ENCODE results near the gene COPG2.
"Not testable (repeated sequence)": the region's sequence is repeated elsewhere in the genome, so short reads cannot be mapped to it uniquely, and the experiment has no call there.

The COPG2 gene

GRCh38 chr7:130521258-130521951 lies 147.1 kb downstream of the COPG2 start:
- TF ChIP-seq CTCF (IDR thresholded peaks at IDR 0.05): no peak
- Histone ChIP-seq H3K4me3 (ENCODE audit: low read depth in 1 of 2, low read length in 1 of 2) (no peak overlapping the region), H3K27me3 (no peaks in the 10 kb centered on the region), H3K27ac (no peak overlapping the region), H3K36me3 (no peaks in the 10 kb centered on the region), H3K9me3 (no peaks in the 10 kb centered on the region), H3K4me1 (ENCODE audit: control insufficient read depth in 1 of 2, insufficient read depth in 1 of 2, low read depth in 1 of 2, low read length in 1 of 2) (no peaks in the 10 kb centered on the region)

- Histone ChIP-seq H3K36me3 (no peaks in the 10 kb centered on the region), H3K4me3 (ENCODE audit: low read depth in 1 of 2, low read length in 1 of 2) (no peak overlapping the region), H3K9me3 (no peaks in the 10 kb centered on the region), H3K4me1 (ENCODE audit: control insufficient read depth in 1 of 2, insufficient read depth in 1 of 2, low read depth in 1 of 2, low read length in 1 of 2) (no peaks in the 10 kb centered on the region), H3K27me3 (no peaks in the 10 kb centered on the region), H3K27ac (no peak overlapping the region)
- no peak for TF ChIP-seq CTCF (IDR thresholded peaks at IDR 0.05)
These were observed 153.1 kb downstream of the COPG2 start for GRCh38 chr7:130515315-130516040.

- Histone ChIP-seq H3K27ac (no peak overlapping the region), H3K9me3 (no peaks in the 10 kb centered on the region), H3K36me3 (no peaks in the 10 kb centered on the region), H3K27me3 (no peaks in the 10 kb centered on the region), H3K4me3 (ENCODE audit: low read depth in 1 of 2, low read length in 1 of 2) (no peak overlapping the region), H3K4me1 (ENCODE audit: control insufficient read depth in 1 of 2, insufficient read depth in 1 of 2, low read depth in 1 of 2, low read length in 1 of 2) (no peaks in the 10 kb centered on the region)
- TF ChIP-seq CTCF (IDR thresholded peaks at IDR 0.05): no peak
These were observed 155.1 kb downstream of the COPG2 start for GRCh38 chr7:130513447-130513846.

- H3K4me3 ChIP-seq (ENCODE audit: low read depth in 1 of 2, low read length in 1 of 2); H3K4me1 ChIP-seq (ENCODE audit: control insufficient read depth in 1 of 2, insufficient read depth in 1 of 2, low read depth in 1 of 2, low read length in 1 of 2); H3K27me3 ChIP-seq; H3K36me3 ChIP-seq; H3K9me3 ChIP-seq; H3K27ac ChIP-seq: not testable (repeated sequence)
These were observed 156.5 kb downstream of the COPG2 start for GRCh38 chr7:130512038-130512437.

- no peaks in the 10 kb centered on the region for H3K27me3 ChIP-seq
- peaks cover 19% of the 10 kb centered on the region for H3K36me3 ChIP-seq
- H3K27ac ChIP-seq: no peak overlapping the region
- no peak for TF ChIP-seq CTCF (IDR thresholded peaks at IDR 0.05)
- no peak overlapping the region for H3K4me3 ChIP-seq (ENCODE audit: low read depth in 1 of 2, low read length in 1 of 2)
- no peaks in the 10 kb centered on the region for H3K9me3 ChIP-seq
- no peaks in the 10 kb centered on the region for H3K4me1 ChIP-seq (ENCODE audit: control insufficient read depth in 1 of 2, insufficient read depth in 1 of 2, low read depth in 1 of 2, low read length in 1 of 2)
These were observed 162.2 kb downstream of the COPG2 start for GRCh38 chr7:130506358-130506757.

- Histone ChIP-seq H3K4me3 (ENCODE audit: low read depth in 1 of 2, low read length in 1 of 2) (no peak overlapping the region), H3K9me3 (no peaks in the 10 kb centered on the region), H3K4me1 (ENCODE audit: control insufficient read depth in 1 of 2, insufficient read depth in 1 of 2, low read depth in 1 of 2, low read length in 1 of 2) (no peaks in the 10 kb centered on the region), H3K27ac (no peak overlapping the region), H3K36me3 (peaks cover 19% of the 10 kb centered on the region), H3K27me3 (no peaks in the 10 kb centered on the region)
- TF ChIP-seq CTCF (IDR thresholded peaks at IDR 0.05): no peak
These were observed 162.8 kb downstream of the COPG2 start for GRCh38 chr7:130505753-130506152.
